Right atrium auricular region (tissue), 2 donors: ENCODE measurements around the gene PCSK6. TPM values are rescaled to one million over a fixed set of nuclear protein-coding genes. Genes with fewer than 3 reads are reported as not detected.

Source experiments
- DNase-seq: peaks from one replicate; pipeline ENCODE4 v3.0.0-alpha.2; 2019; ENCODE audit warnings: low spot score
- H3K27ac ChIP-seq, 2 donors: fragments of 200-600 bp; sonication (generic); 1 replicate in 1 of 2; 2 replicates in 1 of 2; pipeline ENCODE4 v1.5.1; 2016 to 2019
- H3K27me3 ChIP-seq, 2 donors: fragments of 200-600 bp; sonication (generic); one replicate each; pipeline versions ENCODE4 v1.5.1 to v1.6.0; 2017 to 2019
- H3K36me3 ChIP-seq: fragments of 200-600 bp; sonication (generic); one replicate; pipeline ENCODE4 v1.5.1; 2016
- H3K4me1 ChIP-seq, 2 donors: fragments of 200-600 bp; sonication (generic); one replicate each; pipeline versions ENCODE4 v1.5.1 to v1.6.0; 2017 to 2019
- H3K4me3 ChIP-seq, 2 donors: fragments of 200-600 bp; sonication (generic); 1 replicate in 1 of 2; 2 replicates in 1 of 2; pipeline ENCODE4 v1.5.1; 2017 to 2019; ENCODE audit warnings: mild to moderate bottlenecking in 1 of 2, moderate library complexity in 1 of 2
- H3K9me3 ChIP-seq, 2 donors: fragments of 200-600 bp; sonication (generic); one replicate each; pipeline ENCODE4 v1.5.1; 2019
- CTCF ChIP-seq, 2 donors: fragments of 200-600 bp; sonication (generic); IDR thresholded peaks; one replicate each; pipeline ENCODE4 v1.5.1; 2019; ENCODE audit warnings: antibody characterized with exemption in 2 of 2
- total RNA-seq, 2 donors: library from RNA; depleted of rRNA; stranded (reverse); fragments of >200 nt; gene quantifications; one replicate each; pipeline ENCODE4 v1.1.0, GENCODE V29; 2016

Gene PCSK6
- total RNA-seq, 2 donors from 2014 or later = 14.4 to 19.9 TPM

GRCh38 chr15:101531170-101531569, 41.7 kb upstream of the PCSK6 start:
- Histone ChIP-seq H3K9me3 (no peaks in the 10 kb centered on the region), H3K27me3 (no peaks in the 10 kb centered on the region), H3K4me3 (no peak overlapping the region), H3K4me1 (peaks cover 0 to 18% of the 10 kb centered on the region in 2 donors), H3K27ac (no peak overlapping the region), H3K36me3 (no peaks in the 10 kb centered on the region)
- no peak for TF ChIP-seq CTCF (IDR thresholded peaks at IDR 0.05)
- peak; percentile 36 for DNase-seq

- TF ChIP-seq CTCF (IDR thresholded peaks at IDR 0.05) = no peak
- Histone ChIP-seq H3K9me3 (no peaks in the 10 kb centered on the region), H3K4me3 (no peak overlapping the region), H3K4me1 (peaks cover 0 to 18% of the 10 kb centered on the region in 2 donors), H3K36me3 (no peaks in the 10 kb centered on the region), H3K27me3 (no peaks in the 10 kb centered on the region), H3K27ac (no peak overlapping the region)
- peak; percentile 28 for DNase-seq
Measured at GRCh38 chr15:101530224-101530958, 40.9 kb upstream of the PCSK6 start.

- H3K9me3 ChIP-seq = no peaks in the 10 kb centered on the region
- no peaks in the 10 kb centered on the region for H3K36me3 ChIP-seq
- H3K27me3 ChIP-seq = no peaks in the 10 kb centered on the region
- H3K27ac ChIP-seq = peak overlapping the region in 1 of 2 donors; percentile 67
- H3K4me3 ChIP-seq = no peak overlapping the region
- no peak for TF ChIP-seq CTCF (IDR thresholded peaks at IDR 0.05)
- H3K4me1 ChIP-seq = peaks cover 0 to 18% of the 10 kb centered on the region in 2 donors
- no peak for DNase-seq
Measured at GRCh38 chr15:101528917-101529299, 39.4 kb upstream of the PCSK6 start.

GRCh38 chr15:101528108-101528916, 38.8 kb upstream of the PCSK6 start:
- no peaks in the 10 kb centered on the region for H3K36me3 ChIP-seq
- H3K4me1 ChIP-seq = peaks cover 0 to 18% of the 10 kb centered on the region in 2 donors
- no peak for TF ChIP-seq CTCF (IDR thresholded peaks at IDR 0.05)
- no peaks in the 10 kb centered on the region for H3K27me3 ChIP-seq
- H3K4me3 ChIP-seq = no peak overlapping the region
- H3K9me3 ChIP-seq = no peaks in the 10 kb centered on the region
- H3K27ac ChIP-seq = peak overlapping the region; percentile 16 to 67
- no peak for DNase-seq

- Histone ChIP-seq H3K27ac (no peak overlapping the region), H3K4me1 (peaks cover 0 to 18% of the 10 kb centered on the region in 2 donors), H3K9me3 (no peaks in the 10 kb centered on the region), H3K36me3 (no peaks in the 10 kb centered on the region), H3K4me3 (no peak overlapping the region), H3K27me3 (no peaks in the 10 kb centered on the region)
- no peak for TF ChIP-seq CTCF (IDR thresholded peaks at IDR 0.05)
- no peak for DNase-seq
Measured at GRCh38 chr15:101526890-101527289, 37.4 kb upstream of the PCSK6 start.
